HEK293 (cell line): ENCODE data around the gene GLYATL3.

ENCODE experiments used
- GLIS2 ChIP-seq: fragments of 450-650 bp; formaldehyde crosslinking; IDR thresholded peaks from 2 replicates; pipeline ENCODE4 v1.5.1; 2016; ENCODE audit warnings: missing biosample characterization, missing genetic modification characterization
- KLF16 ChIP-seq: fragments of 450-650 bp; formaldehyde crosslinking; IDR thresholded peaks from 2 replicates; pipeline ENCODE4 v1.5.1; 2017; ENCODE audit warnings: missing biosample characterization, missing genetic modification characterization
- REPIN1 ChIP-seq: fragments of 450-650 bp; formaldehyde crosslinking; IDR thresholded peaks from 2 replicates; pipeline ENCODE4 v1.5.1; 2017; ENCODE audit warnings: missing biosample characterization, missing genetic modification characterization, low read depth
- SCRT1 ChIP-seq: fragments of 450-650 bp; formaldehyde crosslinking; IDR thresholded peaks from 2 replicates; pipeline ENCODE4 v1.5.1; 2016; ENCODE audit warnings: missing biosample characterization, missing genetic modification characterization, borderline replicate concordance
- WT1 ChIP-seq: fragments of 450-650 bp; formaldehyde crosslinking; IDR thresholded peaks from 2 replicates; pipeline ENCODE4 v1.5.1; 2016; ENCODE audit warnings: missing biosample characterization, missing genetic modification characterization
- ZEB2 ChIP-seq: fragments of 450-650 bp; formaldehyde crosslinking; IDR thresholded peaks from 2 replicates; pipeline ENCODE4 v1.5.1; 2016; ENCODE audit warnings: missing biosample characterization, missing genetic modification characterization
- ZNF114 ChIP-seq: fragments of 450-650 bp; formaldehyde crosslinking; IDR thresholded peaks from 2 replicates; pipeline ENCODE4 v1.5.0; 2017; ENCODE audit warnings: missing biosample characterization, missing genetic modification characterization
- ZNF133 ChIP-seq: fragments of 450-650 bp; formaldehyde crosslinking; IDR thresholded peaks from 2 replicates; pipeline ENCODE4 v1.5.1; 2016; ENCODE audit warnings: missing biosample characterization, missing genetic modification characterization
- ZNF16 ChIP-seq: fragments of 450-650 bp; formaldehyde crosslinking; IDR thresholded peaks from 2 replicates; pipeline ENCODE4 v1.5.1; 2016; ENCODE audit warnings: low read depth, missing biosample characterization, missing genetic modification characterization
- ZNF248 ChIP-seq: fragments of 450-650 bp; formaldehyde crosslinking; IDR thresholded peaks from 2 replicates; pipeline ENCODE4 v1.5.1; 2017; ENCODE audit warnings: missing biosample characterization, missing genetic modification characterization
- ZNF521 ChIP-seq: fragments of 450-650 bp; formaldehyde crosslinking; IDR thresholded peaks from 2 replicates; pipeline ENCODE4 v1.5.1; 2017; ENCODE audit warnings: missing biosample characterization, mild to moderate bottlenecking, missing genetic modification characterization
- ZNF626 ChIP-seq: fragments of 450-650 bp; sonication (Bioruptor Pico); formaldehyde crosslinking; IDR thresholded peaks from 2 replicates; pipeline ENCODE4 v1.5.1; 2018; ENCODE audit warnings: missing biosample characterization, missing genetic modification characterization, inconsistent platforms
- ZNF660 ChIP-seq: fragments of 450-650 bp; IDR thresholded peaks from 2 replicates; pipeline ENCODE4 v1.5.1; 2018; ENCODE audit warnings: missing biosample characterization, mild to moderate bottlenecking, missing genetic modification characterization
- ZNF670 ChIP-seq: fragments of 450-650 bp; formaldehyde crosslinking; IDR thresholded peaks from 2 replicates; pipeline ENCODE4 v1.5.1; 2016; ENCODE audit warnings: missing biosample characterization, missing genetic modification characterization, low read depth
- ZNF701 ChIP-seq: fragments of 450-650 bp; formaldehyde crosslinking; IDR thresholded peaks from 2 replicates; pipeline ENCODE4 v1.5.1; 2016; ENCODE audit warnings: missing biosample characterization, missing genetic modification characterization
- ZNF776 ChIP-seq: fragments of 450-650 bp; formaldehyde crosslinking; IDR thresholded peaks from 2 replicates; pipeline ENCODE4 v1.5.0; 2017; ENCODE audit warnings: missing biosample characterization, missing genetic modification characterization, borderline replicate concordance
- TF ChIP-seq, protein P1 (sequence below): fragments of 450-650 bp; formaldehyde crosslinking; IDR thresholded peaks from 2 replicates; pipeline ENCODE4 v1.5.1; 2016; ENCODE audit warnings: missing biosample characterization, missing genetic modification characterization
- TF ChIP-seq, protein P2 (sequence below): fragments of 450-650 bp; formaldehyde crosslinking; IDR thresholded peaks from 2 replicates; pipeline ENCODE4 v1.5.1; 2016; ENCODE audit warnings: missing biosample characterization, missing genetic modification characterization
- TF ChIP-seq, protein P3 (sequence below): fragments of 450-650 bp; formaldehyde crosslinking; IDR thresholded peaks from 2 replicates; pipeline ENCODE4 v1.5.1; 2017; ENCODE audit warnings: missing biosample characterization, mild to moderate bottlenecking, missing genetic modification characterization, moderate library complexity
- TF ChIP-seq, protein P4 (sequence below): fragments of 450-650 bp; formaldehyde crosslinking; IDR thresholded peaks from 2 replicates; pipeline ENCODE4 v1.5.1; 2016; ENCODE audit warnings: missing biosample characterization, missing genetic modification characterization
- TF ChIP-seq, protein P5 (sequence below): fragments of 450-650 bp; formaldehyde crosslinking; IDR thresholded peaks from 2 replicates; pipeline ENCODE4; 2016; ENCODE audit warnings: missing biosample characterization, missing genetic modification characterization
- TF ChIP-seq, protein P6 (sequence below): fragments of 450-650 bp; formaldehyde crosslinking; IDR thresholded peaks from 2 replicates; pipeline ENCODE4 v1.5.1; 2016; ENCODE audit warnings: missing biosample characterization, missing genetic modification characterization
- TF ChIP-seq, protein P7 (sequence below): fragments of 450-650 bp; formaldehyde crosslinking; IDR thresholded peaks from 2 replicates; pipeline ENCODE4 v1.5.1; 2016; ENCODE audit warnings: missing biosample characterization, missing genetic modification characterization

Gene GLYATL3

DNA sequence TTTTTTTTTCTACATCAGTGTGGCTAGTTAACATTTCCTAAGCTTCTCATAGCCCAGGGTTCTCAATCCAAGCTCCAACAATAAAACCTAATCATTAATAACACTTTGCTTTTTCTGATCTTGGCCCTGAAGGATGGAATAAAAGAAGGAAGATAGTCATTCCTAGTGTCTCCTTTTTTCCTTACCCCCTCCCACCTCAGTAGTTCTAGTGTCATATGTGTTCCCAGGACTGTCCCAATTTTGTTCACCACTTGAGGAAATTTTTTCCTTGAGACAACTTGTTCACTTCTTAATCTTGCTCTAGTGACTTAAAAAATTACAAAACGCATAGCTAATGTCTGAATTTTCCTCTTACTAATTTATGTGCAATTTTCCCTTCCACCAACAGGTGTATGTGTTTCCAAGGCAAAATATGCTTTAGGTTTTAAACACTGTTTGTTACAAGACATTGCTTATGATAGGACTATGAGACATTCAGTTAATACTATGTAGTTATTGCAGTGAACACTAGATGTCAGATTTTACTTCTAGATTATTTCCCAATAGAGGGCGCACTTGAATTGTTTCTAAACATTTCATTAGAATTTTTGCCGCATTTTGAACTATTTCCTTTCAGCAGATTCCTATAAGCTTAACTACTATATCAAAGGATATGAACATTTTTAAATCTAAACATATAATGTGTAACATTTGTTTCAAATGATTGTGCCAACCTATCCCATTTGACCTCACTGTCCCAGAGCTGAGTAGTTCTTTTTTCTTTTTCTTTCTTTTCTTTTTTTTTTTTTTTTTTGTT is 32.2 kb downstream of the GLYATL3 start (continued):
- TF ChIP-seq, protein P1, sequence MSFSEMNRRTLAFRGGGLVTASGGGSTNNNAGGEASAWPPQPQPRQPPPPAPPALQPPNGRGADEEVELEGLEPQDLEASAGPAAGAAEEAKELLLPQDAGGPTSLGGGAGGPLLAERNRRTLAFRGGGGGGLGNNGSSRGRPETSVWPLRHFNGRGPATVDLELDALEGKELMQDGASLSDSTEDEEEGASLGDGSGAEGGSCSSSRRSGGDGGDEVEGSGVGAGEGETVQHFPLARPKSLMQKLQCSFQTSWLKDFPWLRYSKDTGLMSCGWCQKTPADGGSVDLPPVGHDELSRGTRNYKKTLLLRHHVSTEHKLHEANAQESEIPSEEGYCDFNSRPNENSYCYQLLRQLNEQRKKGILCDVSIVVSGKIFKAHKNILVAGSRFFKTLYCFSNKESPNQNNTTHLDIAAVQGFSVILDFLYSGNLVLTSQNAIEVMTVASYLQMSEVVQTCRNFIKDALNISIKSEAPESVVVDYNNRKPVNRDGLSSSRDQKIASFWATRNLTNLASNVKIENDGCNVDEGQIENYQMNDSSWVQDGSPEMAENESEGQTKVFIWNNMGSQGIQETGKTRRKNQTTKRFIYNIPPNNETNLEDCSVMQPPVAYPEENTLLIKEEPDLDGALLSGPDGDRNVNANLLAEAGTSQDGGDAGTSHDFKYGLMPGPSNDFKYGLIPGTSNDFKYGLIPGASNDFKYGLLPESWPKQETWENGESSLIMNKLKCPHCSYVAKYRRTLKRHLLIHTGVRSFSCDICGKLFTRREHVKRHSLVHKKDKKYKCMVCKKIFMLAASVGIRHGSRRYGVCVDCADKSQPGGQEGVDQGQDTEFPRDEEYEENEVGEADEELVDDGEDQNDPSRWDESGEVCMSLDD (tag by site-specific recombination) = no peak
- no peak for TF ChIP-seq ZNF114
- TF ChIP-seq GLIS2 (tag by site-specific recombination) = no peak
- 0 out of 2 replicates have a peak, but pooled peaks have one; percentile 58 for TF ChIP-seq ZNF660
- TF ChIP-seq ZNF521 (tag by site-specific recombination) = no peak
- no peak for TF ChIP-seq REPIN1 (tag by site-specific recombination)
- no peak for TF ChIP-seq ZNF626 (tag by site-specific recombination)
- TF ChIP-seq ZNF670 (tag by site-specific recombination) = no peak
- no peak for TF ChIP-seq ZNF133 (tag by site-specific recombination)
- TF ChIP-seq, protein P2, sequence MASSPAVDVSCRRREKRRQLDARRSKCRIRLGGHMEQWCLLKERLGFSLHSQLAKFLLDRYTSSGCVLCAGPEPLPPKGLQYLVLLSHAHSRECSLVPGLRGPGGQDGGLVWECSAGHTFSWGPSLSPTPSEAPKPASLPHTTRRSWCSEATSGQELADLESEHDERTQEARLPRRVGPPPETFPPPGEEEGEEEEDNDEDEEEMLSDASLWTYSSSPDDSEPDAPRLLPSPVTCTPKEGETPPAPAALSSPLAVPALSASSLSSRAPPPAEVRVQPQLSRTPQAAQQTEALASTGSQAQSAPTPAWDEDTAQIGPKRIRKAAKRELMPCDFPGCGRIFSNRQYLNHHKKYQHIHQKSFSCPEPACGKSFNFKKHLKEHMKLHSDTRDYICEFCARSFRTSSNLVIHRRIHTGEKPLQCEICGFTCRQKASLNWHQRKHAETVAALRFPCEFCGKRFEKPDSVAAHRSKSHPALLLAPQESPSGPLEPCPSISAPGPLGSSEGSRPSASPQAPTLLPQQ (tag by site-specific recombination) = 0 out of 2 replicates have a peak, but pooled peaks have one; percentile 35
- no peak for TF ChIP-seq ZNF16 (tag by site-specific recombination)
- TF ChIP-seq, protein P3, sequence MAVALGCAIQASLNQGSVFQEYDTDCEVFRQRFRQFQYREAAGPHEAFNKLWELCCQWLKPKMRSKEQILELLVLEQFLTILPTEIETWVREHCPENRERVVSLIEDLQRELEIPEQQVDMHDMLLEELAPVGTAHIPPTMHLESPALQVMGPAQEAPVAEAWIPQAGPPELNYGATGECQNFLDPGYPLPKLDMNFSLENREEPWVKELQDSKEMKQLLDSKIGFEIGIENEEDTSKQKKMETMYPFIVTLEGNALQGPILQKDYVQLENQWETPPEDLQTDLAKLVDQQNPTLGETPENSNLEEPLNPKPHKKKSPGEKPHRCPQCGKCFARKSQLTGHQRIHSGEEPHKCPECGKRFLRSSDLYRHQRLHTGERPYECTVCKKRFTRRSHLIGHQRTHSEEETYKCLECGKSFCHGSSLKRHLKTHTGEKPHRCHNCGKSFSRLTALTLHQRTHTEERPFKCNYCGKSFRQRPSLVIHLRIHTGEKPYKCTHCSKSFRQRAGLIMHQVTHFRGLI (tag by site-specific recombination) = no peak; the same call in 1 of the 2 replicates
- TF ChIP-seq KLF16 (tag by site-specific recombination) = no peak
- no peak for TF ChIP-seq WT1 (tag by site-specific recombination)
- TF ChIP-seq SCRT1 (tag by site-specific recombination) = no peak
- TF ChIP-seq ZEB2 (tag by site-specific recombination) = 0 out of 2 replicates have a peak, but pooled peaks have one; percentile 27
- TF ChIP-seq ZNF248 (tag by site-specific recombination) = no peak
- TF ChIP-seq, protein P4, sequence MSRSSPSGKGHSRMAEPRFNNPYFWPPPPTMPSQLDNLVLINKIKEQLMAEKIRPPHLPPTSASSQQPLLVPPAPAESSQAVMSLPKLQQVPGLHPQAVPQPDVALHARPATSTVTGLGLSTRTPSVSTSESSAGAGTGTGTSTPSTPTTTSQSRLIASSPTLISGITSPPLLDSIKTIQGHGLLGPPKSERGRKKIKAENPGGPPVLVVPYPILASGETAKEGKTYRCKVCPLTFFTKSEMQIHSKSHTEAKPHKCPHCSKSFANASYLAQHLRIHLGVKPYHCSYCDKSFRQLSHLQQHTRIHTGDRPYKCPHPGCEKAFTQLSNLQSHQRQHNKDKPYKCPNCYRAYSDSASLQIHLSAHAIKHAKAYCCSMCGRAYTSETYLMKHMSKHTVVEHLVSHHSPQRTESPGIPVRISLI (tag by site-specific recombination) = peak; percentile 93
- TF ChIP-seq ZNF776 (tag by site-specific recombination) = no peak
- TF ChIP-seq, protein P5, sequence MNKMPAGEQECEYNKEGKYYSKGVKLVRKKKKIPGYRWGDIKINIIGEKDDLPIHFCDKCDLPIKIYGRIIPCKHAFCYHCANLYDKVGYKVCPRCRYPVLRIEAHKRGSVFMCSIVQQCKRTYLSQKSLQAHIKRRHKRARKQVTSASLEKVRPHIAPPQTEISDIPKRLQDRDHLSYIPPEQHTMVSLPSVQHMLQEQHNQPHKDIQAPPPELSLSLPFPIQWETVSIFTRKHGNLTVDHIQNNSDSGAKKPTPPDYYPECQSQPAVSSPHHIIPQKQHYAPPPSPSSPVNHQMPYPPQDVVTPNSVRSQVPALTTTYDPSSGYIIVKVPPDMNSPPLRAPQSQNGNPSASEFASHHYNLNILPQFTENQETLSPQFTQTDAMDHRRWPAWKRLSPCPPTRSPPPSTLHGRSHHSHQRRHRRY (tag by site-specific recombination) = no peak
- TF ChIP-seq, protein P6, sequence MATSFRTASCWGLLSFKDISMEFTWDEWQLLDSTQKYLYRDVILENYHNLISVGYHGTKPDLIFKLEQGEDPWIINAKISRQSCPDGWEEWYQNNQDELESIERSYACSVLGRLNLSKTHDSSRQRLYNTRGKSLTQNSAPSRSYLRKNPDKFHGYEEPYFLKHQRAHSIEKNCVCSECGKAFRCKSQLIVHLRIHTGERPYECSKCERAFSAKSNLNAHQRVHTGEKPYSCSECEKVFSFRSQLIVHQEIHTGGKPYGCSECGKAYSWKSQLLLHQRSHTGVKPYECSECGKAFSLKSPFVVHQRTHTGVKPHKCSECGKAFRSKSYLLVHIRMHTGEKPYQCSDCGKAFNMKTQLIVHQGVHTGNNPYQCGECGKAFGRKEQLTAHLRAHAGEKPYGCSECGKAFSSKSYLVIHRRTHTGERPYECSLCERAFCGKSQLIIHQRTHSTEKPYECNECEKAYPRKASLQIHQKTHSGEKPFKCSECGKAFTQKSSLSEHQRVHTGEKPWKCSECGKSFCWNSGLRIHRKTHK (tag by site-specific recombination) = no peak
- TF ChIP-seq, protein P7, sequence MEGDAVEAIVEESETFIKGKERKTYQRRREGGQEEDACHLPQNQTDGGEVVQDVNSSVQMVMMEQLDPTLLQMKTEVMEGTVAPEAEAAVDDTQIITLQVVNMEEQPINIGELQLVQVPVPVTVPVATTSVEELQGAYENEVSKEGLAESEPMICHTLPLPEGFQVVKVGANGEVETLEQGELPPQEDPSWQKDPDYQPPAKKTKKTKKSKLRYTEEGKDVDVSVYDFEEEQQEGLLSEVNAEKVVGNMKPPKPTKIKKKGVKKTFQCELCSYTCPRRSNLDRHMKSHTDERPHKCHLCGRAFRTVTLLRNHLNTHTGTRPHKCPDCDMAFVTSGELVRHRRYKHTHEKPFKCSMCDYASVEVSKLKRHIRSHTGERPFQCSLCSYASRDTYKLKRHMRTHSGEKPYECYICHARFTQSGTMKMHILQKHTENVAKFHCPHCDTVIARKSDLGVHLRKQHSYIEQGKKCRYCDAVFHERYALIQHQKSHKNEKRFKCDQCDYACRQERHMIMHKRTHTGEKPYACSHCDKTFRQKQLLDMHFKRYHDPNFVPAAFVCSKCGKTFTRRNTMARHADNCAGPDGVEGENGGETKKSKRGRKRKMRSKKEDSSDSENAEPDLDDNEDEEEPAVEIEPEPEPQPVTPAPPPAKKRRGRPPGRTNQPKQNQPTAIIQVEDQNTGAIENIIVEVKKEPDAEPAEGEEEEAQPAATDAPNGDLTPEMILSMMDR (tag by site-specific recombination) = peak; percentile 86
- no peak for TF ChIP-seq ZNF701 (tag by site-specific recombination)
